K562 (cell line): ENCODE data around the gene PSMB10.

Source experiments
- BACH1 ChIP-seq: fragments of 200-800 bp; sonication (Bioruptor generic); IDR thresholded peaks from 2 replicates; pipeline ENCODE4 v1.6.1; 2016; ENCODE audit warnings: missing genetic modification characterization, missing compliant biosample characterization
- BHLHE40 ChIP-seq: IDR thresholded peaks from 2 replicates; pipeline ENCODE4 v1.6.1; 2011; ENCODE audit warnings: low read length, improper control_type of control experiment
- MCM5 ChIP-seq: fragments of 450-650 bp; IDR thresholded peaks from 2 replicates; pipeline ENCODE4 v1.6.1; 2016; ENCODE audit warnings: low read depth
- PHF8 ChIP-seq: fragments of 200-600 bp; sonication (generic); IDR thresholded peaks from 2 replicates; pipeline ENCODE4 v1.6.1; 2012; ENCODE audit warnings: mixed run types, mild to moderate bottlenecking, inconsistent platforms, low read length, moderate library complexity, borderline replicate concordance
- SMAD2 ChIP-seq: fragments of 150-350 bp; IDR thresholded peaks from 2 replicates; pipeline ENCODE4 v1.6.1; 2014; ENCODE audit warnings: low read depth, mild to moderate bottlenecking, low read length
- TCF7L2 ChIP-seq: fragments of 150-350 bp; IDR thresholded peaks from 2 replicates; pipeline ENCODE4 v1.6.1; 2016; ENCODE audit warnings: low read depth, mild to moderate bottlenecking, low read length, moderate library complexity
- ZNF274 ChIP-seq: IDR thresholded peaks from 2 replicates; pipeline ENCODE4 v1.6.1; 2011; ENCODE audit warnings: low read depth, mild to moderate bottlenecking, low read length, moderate library complexity, borderline replicate concordance
- ZNF785 ChIP-seq: fragments of 250-450 bp; sonication (Bioruptor Pico); IDR thresholded peaks from 2 replicates; pipeline ENCODE4 v1.4.0; 2020; ENCODE audit warnings: mild to moderate bottlenecking
- TF ChIP-seq, protein P1 (sequence below): sonication (generic); formaldehyde crosslinking; IDR thresholded peaks from 2 replicates; pipeline ENCODE4 v1.8.1; 2023; ENCODE audit warnings: mild to moderate bottlenecking, missing genetic modification reagents, moderate library complexity
- TF ChIP-seq, protein P2 (sequence below): sonication (generic); formaldehyde crosslinking; IDR thresholded peaks from 2 replicates; pipeline ENCODE4 v1.8.0; 2022; ENCODE audit warnings: missing genetic modification reagents, mild to moderate bottlenecking, borderline replicate concordance
- TF ChIP-seq, protein P3 (sequence below): fragments of 250-450 bp; sonication (Bioruptor Pico); IDR thresholded peaks from 2 replicates; pipeline ENCODE4 v1.4.0; 2020; ENCODE audit warnings: mild to moderate bottlenecking, moderate library complexity

DNA sequence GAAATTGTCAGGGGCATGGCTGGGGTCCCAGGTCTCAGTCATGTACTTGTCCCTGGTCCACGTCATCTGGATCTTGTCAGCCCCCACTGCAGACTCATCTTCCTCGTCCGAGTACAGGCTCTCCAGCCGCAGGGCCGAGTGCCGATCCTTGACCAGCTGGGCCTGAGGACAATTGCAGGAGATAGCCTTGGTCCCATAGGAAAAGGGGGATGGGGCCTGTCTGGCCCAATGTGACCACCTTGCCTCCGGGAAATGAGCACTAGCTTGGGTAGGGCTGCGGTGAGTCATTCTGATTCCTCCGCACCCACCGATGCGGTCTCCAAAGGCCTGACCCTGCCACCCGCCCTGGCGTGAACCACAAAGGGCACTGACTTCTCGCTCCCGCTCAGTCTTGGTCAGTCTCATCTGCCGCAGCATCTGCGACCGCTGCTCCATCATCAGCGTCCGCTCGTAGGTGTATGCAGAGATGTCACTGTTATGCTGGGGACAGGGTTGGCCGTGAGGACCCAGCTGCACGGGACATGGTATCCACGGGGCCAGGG, 8.8 kb upstream of the PSMB10 start:
- TF ChIP-seq, protein P1, sequence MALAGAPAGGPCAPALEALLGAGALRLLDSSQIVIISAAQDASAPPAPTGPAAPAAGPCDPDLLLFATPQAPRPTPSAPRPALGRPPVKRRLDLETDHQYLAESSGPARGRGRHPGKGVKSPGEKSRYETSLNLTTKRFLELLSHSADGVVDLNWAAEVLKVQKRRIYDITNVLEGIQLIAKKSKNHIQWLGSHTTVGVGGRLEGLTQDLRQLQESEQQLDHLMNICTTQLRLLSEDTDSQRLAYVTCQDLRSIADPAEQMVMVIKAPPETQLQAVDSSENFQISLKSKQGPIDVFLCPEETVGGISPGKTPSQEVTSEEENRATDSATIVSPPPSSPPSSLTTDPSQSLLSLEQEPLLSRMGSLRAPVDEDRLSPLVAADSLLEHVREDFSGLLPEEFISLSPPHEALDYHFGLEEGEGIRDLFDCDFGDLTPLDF, result no peak
- TF ChIP-seq PHF8, result no peak
- TF ChIP-seq ZNF785 (CRISPR knock-in tag), result no peak
- TF ChIP-seq MCM5, result no peak
- no peak for TF ChIP-seq SMAD2
- TF ChIP-seq, protein P2, sequence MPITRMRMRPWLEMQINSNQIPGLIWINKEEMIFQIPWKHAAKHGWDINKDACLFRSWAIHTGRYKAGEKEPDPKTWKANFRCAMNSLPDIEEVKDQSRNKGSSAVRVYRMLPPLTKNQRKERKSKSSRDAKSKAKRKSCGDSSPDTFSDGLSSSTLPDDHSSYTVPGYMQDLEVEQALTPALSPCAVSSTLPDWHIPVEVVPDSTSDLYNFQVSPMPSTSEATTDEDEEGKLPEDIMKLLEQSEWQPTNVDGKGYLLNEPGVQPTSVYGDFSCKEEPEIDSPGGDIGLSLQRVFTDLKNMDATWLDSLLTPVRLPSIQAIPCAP (CRISPR knock-in tag), result no peak
- TF ChIP-seq BACH1 (tag), result no peak
- TF ChIP-seq BHLHE40, result no peak
- TF ChIP-seq, protein P3, sequence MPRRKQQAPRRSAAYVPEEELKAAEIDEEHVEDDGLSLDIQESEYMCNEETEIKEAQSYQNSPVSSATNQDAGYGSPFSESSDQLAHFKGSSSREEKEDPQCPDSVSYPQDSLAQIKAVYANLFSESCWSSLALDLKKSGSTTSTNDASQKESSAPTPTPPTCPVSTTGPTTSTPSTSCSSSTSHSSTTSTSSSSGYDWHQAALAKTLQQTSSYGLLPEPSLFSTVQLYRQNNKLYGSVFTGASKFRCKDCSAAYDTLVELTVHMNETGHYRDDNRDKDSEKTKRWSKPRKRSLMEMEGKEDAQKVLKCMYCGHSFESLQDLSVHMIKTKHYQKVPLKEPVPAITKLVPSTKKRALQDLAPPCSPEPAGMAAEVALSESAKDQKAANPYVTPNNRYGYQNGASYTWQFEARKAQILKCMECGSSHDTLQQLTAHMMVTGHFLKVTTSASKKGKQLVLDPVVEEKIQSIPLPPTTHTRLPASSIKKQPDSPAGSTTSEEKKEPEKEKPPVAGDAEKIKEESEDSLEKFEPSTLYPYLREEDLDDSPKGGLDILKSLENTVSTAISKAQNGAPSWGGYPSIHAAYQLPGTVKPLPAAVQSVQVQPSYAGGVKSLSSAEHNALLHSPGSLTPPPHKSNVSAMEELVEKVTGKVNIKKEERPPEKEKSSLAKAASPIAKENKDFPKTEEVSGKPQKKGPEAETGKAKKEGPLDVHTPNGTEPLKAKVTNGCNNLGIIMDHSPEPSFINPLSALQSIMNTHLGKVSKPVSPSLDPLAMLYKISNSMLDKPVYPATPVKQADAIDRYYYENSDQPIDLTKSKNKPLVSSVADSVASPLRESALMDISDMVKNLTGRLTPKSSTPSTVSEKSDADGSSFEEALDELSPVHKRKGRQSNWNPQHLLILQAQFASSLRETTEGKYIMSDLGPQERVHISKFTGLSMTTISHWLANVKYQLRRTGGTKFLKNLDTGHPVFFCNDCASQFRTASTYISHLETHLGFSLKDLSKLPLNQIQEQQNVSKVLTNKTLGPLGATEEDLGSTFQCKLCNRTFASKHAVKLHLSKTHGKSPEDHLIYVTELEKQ, result no peak
- TF ChIP-seq TCF7L2, result no peak
- TF ChIP-seq ZNF274, result no peak
